Right renal cortex interstitium (tissue), 3 donors: Measurements from ENCODE around the gene CCL16. TPM values are rescaled to one million over a fixed set of nuclear protein-coding genes. Genes with fewer than 3 reads are reported as not detected.
"Not testable (repeated sequence)": the region's sequence is repeated elsewhere in the genome, so short reads cannot be mapped to it uniquely, and the experiment has no call there.

ENCODE experiments used
- DNase-seq, 3 donors: peaks; one replicate each; pipeline ENCODE4 v3.0.0-alpha.2; 2013; ENCODE audit warnings: low read depth in 3 of 3, low spot score in 2 of 3
- polyA plus RNA-seq, 3 donors: library from polyadenylated mRNA; unstranded; fragments of 120-200 nt; gene quantifications; one replicate each; pipeline ENCODE4 v1.2.1, GENCODE V29; 2013; ENCODE audit not compliant: insufficient read length in 3 of 3

The CCL16 gene, protein sequence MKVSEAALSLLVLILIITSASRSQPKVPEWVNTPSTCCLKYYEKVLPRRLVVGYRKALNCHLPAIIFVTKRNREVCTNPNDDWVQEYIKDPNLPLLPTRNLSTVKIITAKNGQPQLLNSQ
- under 1 TPM in 2 of 3 donors, not detected in 1; 0.13 to 0.14 TPM for polyA plus RNA-seq

DNA sequence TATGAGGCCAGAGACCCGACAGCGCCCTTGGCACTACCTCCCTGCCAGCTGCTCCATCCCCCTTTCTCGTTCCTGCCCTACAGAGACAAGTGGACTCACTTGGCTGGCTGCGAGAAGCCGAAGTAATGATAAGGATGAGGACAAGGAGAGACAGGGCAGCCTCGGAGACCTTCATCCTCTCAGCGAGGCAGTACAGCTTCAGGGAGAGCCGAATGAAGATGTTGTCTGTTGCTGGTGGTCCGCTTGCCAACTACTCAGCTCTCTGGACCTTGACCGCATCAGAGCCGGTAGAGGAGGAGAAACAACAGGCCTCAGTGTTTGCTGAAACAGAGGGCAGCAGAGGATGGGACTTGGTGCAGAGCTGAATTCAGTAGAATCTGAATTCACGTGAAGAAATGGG, at the start of gene CCL16:
Gene CCL16, minus strand, starts transcription at position 252 of the 400 bp plus-strand sequence. Its CDS starts 77 bp downstream, at position 175.
- DNase-seq: no peak

DNA sequence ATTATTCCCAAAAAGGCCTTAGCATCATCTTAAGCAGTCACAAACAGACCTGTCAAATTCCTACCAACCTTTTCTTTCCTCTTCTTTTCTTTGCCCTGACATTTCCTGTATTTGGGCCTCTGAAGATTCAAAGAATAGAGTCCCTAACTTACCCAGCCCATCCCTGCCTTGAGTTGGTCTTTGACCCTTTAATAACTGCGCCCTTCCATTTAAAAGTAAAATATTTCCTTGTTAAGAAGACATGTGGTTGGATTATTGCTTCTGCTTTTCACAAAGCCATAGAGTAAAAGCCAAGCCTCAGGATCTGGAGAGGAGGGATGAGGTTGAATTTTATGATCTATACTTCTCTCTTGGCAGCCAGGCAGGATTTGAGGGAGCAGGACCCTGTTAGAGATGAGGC, 49.7 kb upstream of the CCL16 start:
- no peak for DNase-seq

DNA sequence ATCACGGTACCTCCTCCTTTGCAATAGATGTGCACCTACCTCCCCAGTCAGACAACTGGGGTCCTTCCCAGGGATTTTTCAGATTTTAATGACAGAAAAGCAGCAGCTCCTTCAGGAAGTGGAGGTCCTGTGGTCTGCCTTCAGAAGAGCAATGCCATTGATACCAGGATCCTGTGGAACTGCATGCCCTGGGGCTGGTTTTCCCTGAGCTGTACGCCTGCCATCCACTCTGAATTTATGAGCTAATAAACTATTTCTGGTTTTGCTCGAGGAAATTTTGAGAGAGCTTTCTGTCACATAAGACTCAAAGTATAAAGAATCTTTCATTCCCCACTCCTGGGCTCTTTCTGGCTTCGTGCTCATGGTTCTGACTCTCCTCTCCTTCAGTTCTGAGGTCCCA, 46.5 kb upstream of the CCL16 start:
- no peak for DNase-seq

DNA sequence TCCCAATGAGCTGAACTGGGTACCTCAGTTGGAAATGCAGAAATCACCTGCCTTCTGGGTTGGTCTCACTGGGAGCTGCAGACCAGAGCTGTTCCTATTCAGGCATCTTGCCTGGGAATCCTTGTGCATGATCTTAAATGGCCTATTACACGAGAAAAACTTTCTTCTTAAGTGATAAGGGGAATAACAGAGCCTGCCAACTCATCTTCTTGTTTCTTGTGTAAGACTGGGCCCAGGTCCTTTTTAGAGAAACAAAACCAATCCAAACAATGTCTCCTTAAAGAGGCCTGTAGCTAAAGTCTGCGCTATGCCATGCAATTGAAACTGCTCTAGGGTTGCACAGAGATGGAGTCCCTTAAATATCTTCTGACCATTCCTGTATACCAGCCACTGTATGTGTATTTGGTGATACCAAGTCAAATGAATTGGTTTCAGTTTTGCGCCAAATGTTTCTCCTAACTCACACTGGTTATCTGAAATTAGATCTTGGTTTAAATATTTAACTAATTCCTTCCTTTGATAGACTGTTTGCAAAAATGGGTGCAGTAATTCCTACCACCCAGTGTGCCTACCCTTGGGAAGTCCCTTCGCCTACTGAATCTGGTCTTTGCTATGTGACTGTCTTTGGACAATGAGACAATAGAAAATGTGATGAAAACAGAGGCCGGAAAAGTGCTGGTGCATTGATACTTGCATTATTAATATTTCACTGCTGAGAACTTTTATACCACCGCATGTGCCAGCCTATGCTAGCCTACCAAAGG, 43.0 kb upstream of the CCL16 start:
- DNase-seq: no peak

DNA sequence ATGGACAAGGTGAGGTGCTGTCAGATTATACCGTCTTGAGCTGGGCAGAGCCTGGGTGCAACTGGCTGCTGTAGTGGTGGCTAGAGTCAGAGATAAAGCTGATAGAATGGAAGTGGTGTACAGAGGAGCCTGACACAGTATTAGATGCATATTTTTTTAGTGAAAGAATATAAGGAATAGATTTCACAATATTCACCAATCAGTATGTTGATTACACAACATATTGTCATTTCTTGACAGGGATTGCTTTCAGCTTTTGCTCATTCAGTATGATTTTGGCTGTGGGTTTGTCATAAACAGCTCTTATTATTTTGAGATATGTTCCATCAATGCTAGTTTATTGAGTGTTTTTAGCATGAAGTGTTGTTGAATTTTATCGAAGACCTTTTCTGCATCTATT, 38.1 kb upstream of the CCL16 start:
- DNase-seq: no peak

DNA sequence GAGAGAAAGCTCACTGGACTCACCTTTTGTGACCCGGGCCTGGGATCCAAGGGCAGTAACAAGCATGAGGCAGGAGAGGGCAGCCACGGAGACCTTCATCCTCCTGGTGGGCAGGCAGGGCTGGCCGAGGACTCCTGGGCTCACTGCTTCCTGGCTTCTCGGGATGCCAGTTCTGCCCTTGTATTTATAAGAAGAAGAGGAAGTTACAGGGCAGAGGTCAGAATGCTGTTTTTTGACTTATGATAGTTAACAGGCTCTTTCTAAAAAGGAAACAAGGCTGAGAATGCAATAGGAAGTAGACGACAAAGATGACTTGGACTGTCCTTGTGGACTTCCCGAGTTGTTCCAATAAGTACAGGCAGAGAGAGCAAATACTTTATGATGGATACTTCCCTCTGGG, 36.5 kb upstream of the CCL16 start, which contains the start of gene CCL23:
Gene CCL23, minus strand, starts transcription at position 174 of the 400 bp plus-strand sequence. Its CDS starts 75 bp downstream, at position 99.
- DNase-seq: no peak

DNA sequence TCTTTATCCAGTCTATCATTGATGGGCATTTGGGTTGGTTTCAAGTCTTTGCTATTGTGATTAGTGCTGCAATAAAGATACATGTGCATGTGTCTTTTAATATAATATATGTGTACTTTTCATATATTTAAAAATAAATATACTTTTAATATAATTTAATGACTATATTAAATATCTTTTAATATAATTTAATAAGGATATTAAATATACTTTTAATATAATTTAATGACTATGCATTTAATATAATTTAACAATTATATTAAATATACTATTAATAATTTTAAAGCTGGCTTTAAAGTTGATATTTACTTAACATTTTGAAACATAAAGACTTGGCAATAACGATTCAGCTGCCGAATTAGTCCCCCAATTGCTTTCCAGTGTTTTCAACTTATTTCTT, 35.3 kb upstream of the CCL16 start:
- DNase-seq: no peak

DNA sequence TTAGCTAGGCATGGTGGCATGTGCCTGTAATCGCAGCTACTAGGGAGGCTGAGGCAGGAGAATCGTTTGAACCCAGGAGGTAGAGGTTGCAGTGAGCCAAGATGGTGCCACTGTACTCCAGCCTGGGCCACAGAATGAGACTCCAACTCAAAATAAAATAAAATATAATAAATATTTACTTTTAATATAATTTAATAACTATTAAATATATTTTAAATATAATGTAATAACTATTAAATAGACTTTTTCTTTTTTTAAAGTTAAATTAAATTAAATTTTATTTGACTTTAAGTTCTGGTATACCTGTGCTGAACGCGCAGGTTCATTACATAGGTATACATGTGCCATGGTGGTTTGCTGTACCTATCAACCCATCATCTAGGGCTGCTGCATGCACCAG, 34.6 kb upstream of the CCL16 start:
- not testable (repeated sequence) for DNase-seq

DNA sequence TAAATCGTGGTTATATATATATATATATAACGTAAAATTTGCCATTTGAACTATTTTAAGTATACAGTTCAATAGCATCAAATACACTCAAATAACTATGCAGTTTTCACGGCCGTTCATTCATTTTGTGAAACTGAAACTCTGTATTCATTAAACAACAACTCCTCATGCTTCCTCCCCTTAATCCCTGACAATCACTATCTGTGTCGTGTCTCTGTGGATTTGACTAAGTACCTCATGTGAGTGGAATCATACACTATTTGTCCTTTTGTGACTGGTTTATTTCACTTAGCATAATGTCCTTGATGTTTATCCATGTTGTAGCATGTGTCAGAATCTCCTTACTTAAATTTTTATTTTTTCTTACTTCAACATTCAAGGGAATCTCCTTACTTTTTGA, 33.6 kb upstream of the CCL16 start:
- no peak for DNase-seq

DNA sequence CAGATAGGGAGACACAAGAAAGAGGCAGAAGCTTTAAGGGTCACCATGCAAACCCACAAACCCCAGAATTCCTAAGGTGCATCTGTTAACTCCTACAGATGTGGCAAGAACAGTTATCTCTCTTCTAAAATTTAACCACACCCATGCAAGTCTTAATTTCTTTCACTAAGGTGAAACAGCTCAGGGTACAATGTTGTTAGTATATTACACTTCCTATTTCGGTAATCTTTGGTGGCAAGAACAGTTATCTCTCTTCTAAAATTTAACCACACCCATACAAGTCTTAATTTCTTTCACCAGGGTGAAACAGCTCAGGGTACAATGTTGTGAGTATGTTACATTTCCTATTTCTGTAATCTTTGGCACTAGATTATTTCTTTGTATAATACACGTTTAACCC, 29.9 kb upstream of the CCL16 start:
- DNase-seq: no peak

DNA sequence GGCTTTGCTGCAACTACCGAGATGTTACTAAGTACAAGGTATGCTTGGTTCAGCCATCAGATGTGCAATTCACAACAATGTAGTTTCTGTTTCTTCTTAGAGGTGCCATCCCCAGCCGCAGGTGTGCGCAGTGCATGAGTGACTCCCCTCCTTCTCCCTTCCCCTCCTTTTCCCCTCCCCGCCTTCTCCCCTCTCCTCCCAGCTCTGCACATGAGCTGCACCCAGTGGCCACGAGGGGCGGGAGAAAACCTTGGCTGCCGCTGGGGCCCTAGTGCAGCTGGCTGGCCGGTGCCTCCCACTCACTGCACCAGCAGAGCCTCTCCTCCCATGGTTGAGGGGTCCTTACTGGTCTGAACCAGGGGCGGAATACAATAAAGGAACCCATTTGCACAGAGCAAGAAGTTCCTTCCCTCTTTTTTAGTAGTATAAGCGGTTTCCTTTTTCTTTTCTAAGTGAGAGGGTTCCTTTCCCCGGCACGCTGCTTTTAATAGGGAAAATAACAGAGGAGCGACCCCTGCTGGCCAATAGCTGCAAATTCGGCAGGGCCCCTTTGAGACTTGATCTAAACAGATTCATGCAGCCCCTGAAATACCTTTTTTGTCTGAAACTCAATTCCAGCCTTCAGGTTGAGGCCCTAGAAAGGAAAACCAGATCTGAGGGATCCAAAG, 27.8 kb upstream of the CCL16 start:
- no peak for DNase-seq

DNA sequence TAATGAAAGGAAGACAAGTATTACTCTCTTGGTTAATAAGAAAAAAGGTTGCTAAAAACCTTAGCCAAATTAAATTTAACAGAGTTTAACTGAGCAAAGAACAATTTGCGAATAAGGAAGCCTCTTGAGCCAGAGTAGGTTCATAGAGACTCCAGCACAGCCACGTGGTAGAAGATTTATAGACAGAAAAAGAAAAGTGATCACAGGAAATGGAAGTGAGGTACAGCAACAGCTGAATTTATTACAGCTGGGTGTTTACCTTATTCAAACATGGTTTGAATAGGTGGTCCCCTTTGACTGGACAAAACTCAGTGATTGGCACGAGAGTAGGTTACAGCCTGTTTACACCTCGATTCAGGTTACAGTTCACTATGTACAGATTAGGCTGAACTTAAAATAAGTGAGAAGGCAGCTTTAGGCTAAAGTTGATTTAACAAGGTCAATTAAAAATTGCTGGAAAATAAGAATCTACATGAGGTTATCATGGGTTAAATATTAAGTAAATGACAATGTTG, 23.4 kb upstream of the CCL16 start:
- DNase-seq: peak in 1 of 3 donors; percentile 30

DNA sequence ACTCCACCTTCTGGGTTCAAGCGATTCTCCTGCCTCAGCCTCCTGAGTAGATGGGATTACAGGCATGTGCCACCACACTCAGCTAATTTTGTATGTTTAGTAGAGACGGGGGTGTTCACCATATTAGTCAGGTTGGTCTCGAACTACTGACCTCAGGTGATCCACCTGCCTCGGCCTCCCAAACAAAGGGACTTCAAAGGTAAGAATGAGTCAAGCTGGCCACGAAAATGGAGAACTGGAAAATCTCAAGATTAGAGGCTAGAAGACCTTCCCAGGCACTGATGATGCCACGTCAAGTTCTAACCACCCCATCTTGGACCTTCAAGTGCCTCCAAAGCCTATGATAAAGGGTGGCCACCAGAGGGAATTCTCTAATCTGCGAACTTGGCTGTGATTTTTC, 21.3 kb upstream of the CCL16 start:
- DNase-seq: no peak

DNA sequence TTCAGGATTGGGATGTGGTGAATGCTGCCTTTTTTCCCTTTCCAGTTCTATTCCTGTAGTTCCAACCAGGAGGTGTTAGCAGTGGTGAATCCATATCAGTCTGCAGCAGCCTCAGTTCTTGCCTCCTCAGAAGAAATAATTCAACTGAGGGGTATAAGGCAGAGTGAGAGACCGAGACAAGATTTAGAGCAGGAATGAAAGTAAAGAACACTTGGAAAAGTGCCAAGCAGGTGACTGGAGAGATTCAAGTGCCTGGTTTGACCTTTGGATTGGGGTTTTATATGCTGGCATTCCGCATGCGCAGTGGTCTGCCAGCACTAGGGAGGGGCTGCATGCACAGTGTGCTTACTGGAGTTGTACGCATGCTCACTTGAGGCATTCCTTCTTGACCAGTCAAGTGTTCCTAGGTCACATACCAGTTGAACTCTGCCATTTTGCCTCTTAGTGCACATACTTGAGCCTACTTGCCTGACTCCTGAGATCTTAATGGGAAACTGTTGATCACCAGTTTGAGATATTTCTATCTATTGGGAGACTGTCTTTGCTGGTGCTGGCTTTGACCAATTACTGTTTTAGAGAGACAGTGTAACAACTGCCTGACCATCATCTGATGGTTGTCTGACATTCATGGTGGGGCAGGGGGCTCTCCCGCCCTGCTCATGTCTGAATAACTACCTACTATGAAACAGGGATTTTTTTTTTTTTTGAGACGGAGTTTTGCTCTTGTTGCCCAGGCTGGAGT, 20.7 kb upstream of the CCL16 start:
- DNase-seq: peak in 2 of 3 donors; percentile 10 to 32

DNA sequence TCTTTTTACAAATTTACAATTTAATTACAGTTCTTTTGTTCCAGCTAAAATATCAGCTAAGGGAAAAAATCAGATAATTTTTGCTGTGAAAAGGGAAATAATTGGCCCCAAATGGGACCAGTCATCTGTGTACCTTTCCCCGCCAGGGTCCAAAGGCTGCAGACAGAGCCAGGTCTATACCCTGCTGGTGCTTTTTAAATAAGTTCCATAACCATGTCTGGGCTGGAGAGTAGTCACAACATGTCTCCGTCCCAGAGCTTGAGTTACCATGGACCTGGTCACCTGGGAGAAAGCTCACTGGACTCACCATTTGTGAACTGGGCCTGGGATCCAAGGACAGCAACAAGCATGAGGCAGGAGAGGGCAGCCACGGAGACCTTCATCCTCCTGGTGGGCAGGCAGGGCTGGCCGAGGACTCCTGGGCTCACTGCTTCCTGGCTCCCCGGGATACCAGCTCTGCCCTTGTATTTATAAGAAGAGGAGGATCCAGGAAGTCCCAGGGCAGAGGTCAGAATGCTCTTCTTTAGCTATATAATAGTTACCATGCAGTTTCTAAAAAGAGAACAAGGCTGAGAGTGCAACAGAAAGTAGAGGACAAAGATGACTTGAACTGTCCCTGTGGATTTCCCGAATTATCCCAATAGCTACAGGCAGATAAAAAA, 19.9 kb upstream of the CCL16 start, which contains the start of gene CCL15:
Gene CCL15, minus strand, starts transcription at position 444 of the 662 bp plus-strand sequence. Its CDS starts 61 bp downstream, at position 383.
- DNase-seq: no peak

DNA sequence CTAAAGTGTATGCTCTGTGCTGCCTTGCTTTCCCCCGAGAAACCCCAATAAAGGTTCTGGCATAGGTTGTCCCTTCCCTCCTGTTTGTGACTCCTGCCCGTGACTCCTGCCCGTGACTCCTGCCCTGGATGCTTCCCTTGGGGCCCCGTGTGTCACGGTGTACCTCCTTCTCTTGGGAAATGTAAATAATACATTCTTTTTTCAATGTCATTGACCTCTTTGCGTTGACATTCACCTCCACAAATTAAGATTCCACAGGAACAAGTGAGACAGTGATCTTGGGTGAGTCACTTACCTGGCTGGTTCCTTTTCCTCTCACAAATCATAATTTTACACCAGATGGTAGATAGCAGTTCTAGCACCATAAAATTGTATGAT, 19.4 kb upstream of the CCL16 start:
- no peak for DNase-seq

DNA sequence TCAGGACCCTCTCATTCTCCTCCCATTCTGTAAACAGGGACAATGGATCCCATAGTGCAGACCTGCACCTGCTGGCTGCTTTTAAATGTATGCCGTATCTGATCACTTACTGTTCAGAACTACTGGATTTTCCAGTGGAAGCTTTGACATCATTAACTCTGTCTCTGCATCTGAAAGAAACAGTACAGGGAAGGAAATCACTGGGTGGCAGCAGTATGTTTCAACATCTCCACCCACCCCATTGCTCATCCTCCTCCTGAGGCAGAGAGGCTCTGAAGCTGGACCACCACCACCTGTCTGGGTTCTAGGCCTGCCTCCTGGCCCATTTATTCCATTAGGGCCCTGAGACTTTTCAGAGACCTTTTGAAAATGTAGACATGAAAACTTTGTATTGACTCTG, 17.5 kb upstream of the CCL16 start:
- no peak for DNase-seq

DNA sequence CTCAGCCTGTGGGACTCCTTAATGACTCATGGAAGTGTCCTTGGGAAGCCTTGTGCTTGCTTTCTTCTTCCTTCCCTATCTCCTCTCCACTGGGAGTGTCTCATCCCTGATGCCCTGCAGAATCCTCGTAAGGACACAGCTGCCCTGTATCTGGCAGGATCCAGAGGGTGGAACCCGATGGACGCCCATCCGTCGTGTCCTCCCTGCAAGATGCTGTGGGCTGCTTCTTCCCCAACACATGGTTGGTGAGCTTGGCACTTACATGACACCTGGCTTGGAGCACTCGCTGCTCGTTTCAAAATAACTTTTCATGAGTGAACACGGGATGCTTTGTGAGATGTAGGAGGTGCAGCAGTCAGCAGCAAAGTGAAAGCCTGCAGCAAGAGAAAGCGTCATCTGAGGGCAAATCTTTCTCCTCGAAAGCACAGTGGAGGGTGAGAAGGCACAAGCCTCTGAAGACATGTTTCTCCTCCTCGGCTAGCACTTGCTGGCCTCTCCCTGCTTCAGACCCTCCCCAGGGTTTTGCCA, 16.8 kb upstream of the CCL16 start:
- DNase-seq: no peak

DNA sequence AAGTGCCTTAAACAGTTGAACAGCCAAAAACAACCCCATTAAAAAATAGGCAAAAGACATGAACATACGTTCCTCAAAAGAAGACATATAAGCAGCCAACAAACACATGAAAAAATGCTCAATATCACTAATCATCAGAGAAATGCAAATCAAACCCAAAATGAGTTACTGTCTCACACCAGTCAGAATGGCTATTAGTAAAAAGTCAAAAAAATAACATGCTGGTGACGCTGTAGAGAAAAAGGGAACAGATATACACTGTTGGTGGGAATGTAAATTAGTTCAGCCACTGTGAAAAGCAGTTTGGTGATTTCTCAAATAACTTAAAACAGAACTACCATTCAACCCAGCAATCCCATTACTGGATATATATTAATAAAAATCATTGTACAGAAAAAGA, 14.0 kb upstream of the CCL16 start:
- not testable (repeated sequence) for DNase-seq

DNA sequence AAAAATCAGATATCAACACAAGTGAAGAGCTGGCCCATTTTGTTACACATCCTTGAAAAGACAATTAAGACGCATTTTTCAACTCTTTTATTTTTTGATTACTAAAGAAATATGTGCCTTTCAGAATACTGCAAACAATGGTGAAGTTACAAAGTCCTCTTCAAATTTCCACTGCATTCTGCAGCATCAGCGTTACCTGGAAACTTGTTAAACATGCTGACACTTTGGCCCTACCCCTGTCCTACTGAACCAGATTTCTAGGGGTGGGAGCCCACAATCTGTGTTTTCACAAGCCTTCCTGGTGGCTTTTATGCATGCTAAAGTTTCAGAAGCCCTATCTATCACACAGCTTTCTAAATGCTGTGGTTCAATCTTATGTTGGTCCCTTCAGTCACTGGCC, 9.8 kb upstream of the CCL16 start:
- no peak for DNase-seq
